Fibroblast of mammary gland (primary cell): ENCODE results near the gene USP3.

Experiments used
- DNase-seq: peaks from one replicate; pipeline ENCODE4 v3.0.0-alpha.2; 2010; ENCODE audit warnings: low read depth
- H3K4me3 ChIP-seq: 2 replicates; pipeline ENCODE4 v1.5.1; 2011; ENCODE audit warnings: low read depth, mild to moderate bottlenecking, low read length, moderate library complexity; ENCODE audit not compliant: control insufficient read depth
- TF ChIP-seq, protein P1 (sequence below): conservative IDR thresholded peaks from 2 replicates; pipeline ENCODE4 v1.5.1; 2011; ENCODE audit warnings: low read depth, low read length, inconsistent platforms; ENCODE audit not compliant: control insufficient read depth, insufficient read depth

Gene USP3

DNA sequence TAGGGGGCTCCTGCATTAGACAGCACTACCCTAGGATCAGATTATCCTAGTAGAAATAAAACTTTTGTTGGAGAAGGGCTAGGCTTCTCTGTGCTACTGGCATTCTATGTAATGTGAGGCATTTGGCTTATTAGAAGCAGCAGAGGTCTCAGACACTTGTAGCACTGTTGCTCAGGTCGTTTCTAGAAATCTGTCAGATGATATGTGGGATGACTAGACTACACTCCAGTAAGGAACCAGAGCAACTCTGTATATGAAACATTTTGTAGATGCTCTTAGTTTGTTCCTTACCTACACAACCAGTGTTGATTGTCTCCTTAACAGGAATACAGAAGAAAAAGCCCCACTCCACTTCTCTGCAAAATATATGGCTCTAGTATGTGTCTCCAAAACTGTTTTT lies 70.9 kb downstream of the USP3 start:
- TF ChIP-seq, protein P1, sequence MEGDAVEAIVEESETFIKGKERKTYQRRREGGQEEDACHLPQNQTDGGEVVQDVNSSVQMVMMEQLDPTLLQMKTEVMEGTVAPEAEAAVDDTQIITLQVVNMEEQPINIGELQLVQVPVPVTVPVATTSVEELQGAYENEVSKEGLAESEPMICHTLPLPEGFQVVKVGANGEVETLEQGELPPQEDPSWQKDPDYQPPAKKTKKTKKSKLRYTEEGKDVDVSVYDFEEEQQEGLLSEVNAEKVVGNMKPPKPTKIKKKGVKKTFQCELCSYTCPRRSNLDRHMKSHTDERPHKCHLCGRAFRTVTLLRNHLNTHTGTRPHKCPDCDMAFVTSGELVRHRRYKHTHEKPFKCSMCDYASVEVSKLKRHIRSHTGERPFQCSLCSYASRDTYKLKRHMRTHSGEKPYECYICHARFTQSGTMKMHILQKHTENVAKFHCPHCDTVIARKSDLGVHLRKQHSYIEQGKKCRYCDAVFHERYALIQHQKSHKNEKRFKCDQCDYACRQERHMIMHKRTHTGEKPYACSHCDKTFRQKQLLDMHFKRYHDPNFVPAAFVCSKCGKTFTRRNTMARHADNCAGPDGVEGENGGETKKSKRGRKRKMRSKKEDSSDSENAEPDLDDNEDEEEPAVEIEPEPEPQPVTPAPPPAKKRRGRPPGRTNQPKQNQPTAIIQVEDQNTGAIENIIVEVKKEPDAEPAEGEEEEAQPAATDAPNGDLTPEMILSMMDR, result no peak
- no peak for DNase-seq
- H3K4me3 ChIP-seq, result no peak overlapping the region

DNA sequence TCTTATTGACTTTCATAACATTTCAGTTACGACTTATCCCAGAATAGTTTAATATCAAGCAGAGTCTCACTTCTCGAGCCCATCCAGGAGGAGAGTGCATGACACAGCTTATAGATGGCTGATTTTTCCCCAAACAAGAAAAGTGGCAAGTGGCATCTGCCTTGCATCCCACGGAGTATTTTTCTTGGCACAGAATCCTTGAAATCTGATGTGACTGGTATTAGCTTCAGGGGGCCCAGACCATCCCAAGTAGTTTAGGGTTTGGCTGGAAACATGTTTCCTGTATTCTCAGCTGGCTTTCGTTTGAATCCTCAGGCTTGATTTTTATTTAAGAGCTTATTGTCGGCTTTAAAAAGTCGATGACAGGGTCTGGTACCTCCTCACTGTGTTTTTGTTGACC lies 72.0 kb downstream of the USP3 start:
- H3K4me3 ChIP-seq, result no peak overlapping the region
- DNase-seq, result no peak
- TF ChIP-seq, protein P1, result no peak

DNA sequence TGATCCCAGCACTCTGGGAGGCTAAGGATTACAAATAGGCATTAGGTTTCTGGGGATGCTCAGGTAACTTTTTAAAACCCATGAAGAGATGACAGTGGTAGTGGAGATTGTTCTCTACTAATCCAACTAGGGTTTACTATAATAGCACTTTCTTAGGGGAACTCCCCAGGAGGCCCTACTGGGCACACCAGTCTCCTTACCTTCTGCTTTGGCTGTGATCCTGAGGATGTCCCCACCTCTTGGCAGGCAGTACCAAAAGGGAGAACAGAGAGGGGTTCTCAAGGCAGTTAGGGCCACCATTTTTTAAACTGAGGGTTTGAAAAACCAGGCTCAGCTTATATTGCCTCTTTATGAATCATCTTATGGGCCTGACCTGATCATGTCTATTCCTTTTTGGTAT lies 77.8 kb downstream of the USP3 start:
- DNase-seq, result no peak
- TF ChIP-seq, protein P1, result no peak
- no peak overlapping the region for H3K4me3 ChIP-seq

DNA sequence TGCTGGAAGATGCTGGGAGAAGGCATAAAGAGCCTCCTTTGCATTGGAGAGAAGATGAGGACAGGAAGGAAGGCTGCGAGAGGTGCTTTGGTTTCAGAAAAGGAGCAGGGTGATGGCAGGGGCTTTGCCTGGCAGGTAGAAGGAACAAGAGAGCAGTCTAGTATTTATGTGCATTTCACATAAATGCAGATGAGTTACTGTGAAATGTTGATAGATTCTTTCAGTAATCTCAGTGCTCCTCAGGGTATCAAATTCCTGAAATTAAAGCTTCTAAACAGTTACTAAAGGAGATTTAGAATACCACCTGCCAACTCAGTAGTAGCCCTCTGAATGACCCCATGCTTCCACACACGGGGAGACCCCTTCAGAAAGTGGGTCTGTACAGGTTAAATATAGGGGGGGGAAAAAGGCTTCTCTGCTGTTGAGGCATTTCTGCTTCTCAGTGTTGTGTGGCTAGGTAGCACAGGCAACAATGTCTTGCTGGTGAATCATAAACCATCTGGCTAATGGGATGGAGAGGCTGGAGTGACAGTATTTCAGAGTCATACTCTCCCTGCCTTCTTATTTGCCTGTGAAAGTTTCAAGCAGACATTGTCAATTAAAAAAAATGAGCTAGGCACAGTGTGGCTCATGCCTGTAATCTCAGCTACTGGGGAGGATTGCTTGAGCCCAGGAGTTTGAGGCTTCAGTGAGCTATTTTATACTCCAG lies 78.5 kb downstream of the USP3 start:
- H3K4me3 ChIP-seq, result no peak overlapping the region
- DNase-seq, result peak; percentile 88
- TF ChIP-seq, protein P1, result no peak

DNA sequence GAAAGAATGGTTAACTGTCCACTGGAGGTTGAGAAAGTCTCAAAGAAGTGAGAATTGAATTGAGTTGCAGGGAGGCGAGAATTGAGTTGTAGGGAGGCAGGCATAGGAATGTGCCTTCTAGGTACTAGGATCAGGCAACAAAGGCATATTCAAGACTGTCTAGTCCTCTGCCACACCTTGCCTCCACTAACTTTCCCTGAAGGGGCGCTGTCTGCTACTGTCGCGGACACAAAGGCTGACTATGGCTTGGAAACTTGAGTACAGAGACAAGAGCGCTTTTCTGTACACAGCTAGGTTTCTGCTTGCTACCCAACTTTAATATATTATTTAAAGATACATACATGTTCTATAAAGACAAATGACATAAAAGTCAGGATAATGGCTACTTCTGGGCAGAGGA lies 82.4 kb downstream of the USP3 start:
- DNase-seq, result no peak
- TF ChIP-seq, protein P1, result no peak
- H3K4me3 ChIP-seq, result no peak overlapping the region

DNA sequence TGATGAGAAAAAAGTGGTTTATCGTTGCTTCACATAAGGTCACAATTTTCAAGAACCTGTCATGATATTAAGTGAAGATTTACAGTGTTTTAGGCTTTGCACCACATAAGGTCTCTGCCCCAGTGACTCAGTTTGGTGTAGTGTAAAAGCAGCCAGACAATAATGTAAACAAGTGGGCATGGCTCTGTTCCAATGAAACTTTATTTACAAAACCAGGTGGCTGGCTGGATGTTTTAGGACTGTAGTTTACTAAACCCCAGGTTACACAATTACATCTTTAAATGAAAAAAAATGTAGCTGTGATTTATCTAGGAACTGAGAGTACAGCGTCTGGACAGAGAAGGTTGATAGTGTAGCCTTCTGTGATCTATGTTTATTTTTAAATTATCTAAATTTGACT lies 83.1 kb downstream of the USP3 start:
- TF ChIP-seq, protein P1, result no peak
- DNase-seq, result peak; percentile 70
- no peak overlapping the region for H3K4me3 ChIP-seq

DNA sequence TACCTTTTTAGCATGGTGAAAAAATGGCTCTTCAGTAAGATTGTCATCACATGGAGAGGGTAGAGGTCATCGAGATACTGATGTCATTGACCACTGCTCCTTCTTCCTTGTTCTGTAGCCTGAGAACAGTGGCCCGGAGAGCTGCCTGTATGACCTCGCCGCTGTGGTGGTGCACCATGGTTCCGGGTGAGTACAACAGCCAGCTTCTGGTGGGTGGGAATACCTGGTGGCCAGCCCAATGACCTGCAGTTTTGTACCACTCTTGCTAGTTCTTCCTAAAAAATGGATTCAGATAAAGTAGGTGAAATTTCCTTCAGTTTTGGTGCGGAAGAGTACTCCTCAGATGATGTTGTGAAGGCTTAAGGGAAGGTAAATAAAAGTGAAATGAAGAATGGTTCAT lies 84.4 kb downstream of the USP3 start:
- DNase-seq, result no peak
- no peak overlapping the region for H3K4me3 ChIP-seq
- TF ChIP-seq, protein P1, result no peak
